DMS153 (cell line): ENCODE data around the gene FOXF1.

Experiments
- DNase-seq: peaks from one replicate; lab custom pipeline; 2025; lab: John Stamatoyannopoulos, UW

The FOXF1 gene

DNA sequence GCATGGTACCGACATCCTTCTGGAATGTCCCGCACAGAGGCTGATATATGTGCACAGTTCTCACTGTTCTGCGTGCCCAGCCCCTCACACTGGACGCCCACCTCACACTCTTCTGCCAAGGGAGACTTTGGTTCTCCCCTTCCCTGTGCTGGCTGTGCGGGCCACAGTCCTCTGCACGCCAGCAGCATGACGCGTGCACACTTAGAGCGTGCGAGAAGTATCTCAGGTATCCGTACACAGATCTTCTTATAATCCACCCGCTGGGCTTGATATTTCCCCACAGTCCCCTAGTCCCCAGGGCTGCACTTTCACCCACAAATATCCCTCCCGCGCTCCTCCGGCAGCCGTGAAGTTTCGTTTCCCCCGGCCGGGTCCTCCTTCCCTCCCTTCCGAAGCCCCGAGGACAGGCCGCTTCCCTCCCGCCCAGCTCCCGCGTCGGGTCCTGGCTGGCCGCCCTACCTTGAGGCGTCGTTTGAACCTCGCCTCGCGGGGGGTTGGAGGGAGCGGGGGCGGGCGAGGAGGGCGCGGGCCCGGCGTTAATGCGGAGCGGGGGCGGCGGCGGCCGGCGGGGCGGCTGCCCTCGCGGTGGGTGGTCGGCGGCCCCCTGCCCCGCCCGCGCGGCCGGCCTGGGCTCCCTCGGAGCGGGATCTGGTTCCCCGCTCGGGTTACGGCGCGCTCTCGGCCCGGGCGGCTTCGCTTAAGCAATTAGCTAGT lies 5.0 kb upstream of the FOXF1 start:
- DNase-seq = no peak

GRCh38 chr16:86505899-86506864 lies 4.1 kb upstream of the FOXF1 start:
- no peak for DNase-seq

DNA sequence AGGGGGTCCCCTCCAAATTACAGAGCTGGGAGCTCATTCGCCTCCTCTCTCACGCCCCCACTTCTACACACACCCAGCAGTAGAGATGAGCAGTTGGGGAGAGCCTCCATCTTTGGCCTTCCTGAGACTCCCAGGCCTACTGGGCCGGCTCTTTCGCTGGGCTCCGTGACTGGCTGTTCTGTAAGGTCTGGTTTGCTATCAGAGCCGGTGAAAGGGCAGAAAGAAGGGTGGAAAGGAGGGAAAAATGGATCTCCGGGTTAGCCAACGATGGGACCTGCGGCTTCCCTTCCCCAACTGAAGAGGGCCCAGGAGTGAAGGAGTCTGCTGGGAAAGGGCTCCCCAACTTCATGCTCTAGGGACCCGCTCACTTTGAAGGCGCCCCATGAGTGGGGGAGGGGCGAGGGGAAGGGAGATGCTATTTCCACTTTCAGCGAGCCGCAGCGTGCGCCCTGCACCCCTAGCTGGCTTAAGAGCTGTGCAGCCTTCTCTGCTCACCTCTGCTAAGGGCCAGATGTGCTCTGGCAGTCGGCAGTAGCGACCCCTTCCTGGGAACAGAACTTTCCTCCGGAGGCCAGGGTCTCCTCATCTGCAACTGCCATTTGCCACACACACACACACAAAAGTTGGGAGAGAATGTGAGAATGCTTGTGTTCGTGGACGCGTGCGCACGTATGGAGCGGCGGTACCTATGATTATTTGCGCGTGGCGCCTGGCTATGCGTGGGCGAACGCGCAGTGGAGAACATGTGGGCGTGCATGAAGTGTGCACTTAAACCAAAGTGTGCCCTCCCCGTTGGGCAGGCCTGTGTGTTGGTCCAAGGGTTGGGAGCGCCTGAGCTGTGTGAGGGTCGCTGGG lies 2.9 kb upstream of the FOXF1 start:
- no peak for DNase-seq

- no peak for DNase-seq
These were observed 2.0 kb upstream of the FOXF1 start for GRCh38 chr16:86508028-86508946.

- DNase-seq = no peak
These were observed 1.2 kb upstream of the FOXF1 start for GRCh38 chr16:86508947-86509758.

DNA sequence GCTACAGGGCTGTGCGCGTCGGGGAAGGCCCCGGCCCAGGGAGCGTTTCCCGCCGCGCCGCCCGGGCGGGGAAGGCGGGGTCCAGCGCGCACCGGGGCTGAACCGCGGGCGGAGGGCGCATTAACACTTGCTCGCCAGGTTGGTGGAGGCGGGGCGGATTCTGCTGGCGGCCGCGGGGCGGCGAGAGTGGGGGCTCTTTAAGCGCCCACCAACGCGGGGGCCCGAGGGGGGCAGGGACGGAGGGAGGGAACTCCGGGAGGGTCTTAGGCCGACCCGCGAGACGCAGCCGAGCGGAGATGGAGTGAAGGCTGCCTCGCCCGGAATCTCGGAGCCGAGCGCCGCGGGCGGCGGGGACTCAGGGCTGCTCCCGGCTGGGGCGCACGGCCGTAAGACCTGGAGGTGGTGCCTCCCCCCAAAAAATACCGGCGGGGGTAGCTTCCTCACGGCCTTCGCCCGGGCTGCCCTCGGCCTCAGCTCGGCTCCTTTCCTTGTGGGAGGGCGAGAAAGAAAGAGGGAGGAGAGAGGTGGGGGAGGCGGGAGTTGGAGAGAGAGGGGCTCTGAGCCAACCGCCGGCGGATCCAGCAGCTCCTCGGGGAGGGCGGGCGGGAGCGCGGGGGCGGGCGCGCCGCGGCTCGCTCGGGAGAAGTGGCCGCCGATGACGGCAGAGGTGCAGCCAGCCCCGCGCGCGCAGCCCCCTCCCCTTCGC lies 415 bp upstream of the FOXF1 start:
- DNase-seq = no peak

DNA sequence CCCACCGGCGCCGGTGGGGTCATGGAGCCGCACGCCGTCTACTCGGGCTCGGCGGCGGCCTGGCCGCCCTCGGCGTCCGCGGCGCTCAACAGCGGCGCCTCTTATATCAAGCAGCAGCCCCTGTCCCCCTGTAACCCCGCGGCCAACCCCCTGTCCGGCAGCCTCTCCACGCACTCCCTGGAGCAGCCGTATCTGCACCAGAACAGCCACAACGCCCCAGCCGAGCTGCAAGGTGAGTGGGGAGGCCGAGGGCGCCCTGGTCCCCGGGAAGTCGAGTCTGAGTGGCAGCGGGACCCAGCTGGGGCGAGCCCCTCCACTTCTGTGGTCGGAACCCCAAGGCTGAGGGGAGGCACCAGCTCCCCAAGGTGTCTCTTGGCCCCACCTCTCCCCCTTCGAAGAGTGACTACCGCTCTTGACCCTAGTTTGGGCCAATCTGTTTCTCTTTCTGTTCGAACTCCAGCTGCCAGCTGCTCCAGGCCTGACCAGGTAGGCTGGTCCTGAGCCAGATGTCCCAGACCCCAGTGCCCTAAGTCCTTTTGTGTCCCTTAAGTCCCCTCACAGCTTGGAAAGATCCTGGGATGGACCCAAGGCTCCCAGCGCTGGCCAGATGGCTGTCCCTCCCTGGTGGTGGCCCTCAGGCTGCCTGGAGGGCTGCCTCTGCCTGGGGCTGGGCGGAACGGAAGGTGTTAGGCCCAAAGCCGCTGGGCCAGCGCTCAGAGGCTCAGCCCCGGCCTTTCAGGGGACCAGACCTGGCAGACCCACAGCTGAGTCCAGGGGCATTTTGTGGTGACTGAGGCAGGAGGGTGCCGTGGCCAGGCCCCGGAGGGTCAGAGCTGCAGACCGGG lies 1.2 kb downstream of the FOXF1 start:
- no peak for DNase-seq

- no peak for DNase-seq
These were observed 2.1 kb downstream of the FOXF1 start for GRCh38 chr16:86512301-86512859.

GRCh38 chr16:86512860-86513470 lies 2.6 kb downstream of the FOXF1 start:
- no peak for DNase-seq

DNA sequence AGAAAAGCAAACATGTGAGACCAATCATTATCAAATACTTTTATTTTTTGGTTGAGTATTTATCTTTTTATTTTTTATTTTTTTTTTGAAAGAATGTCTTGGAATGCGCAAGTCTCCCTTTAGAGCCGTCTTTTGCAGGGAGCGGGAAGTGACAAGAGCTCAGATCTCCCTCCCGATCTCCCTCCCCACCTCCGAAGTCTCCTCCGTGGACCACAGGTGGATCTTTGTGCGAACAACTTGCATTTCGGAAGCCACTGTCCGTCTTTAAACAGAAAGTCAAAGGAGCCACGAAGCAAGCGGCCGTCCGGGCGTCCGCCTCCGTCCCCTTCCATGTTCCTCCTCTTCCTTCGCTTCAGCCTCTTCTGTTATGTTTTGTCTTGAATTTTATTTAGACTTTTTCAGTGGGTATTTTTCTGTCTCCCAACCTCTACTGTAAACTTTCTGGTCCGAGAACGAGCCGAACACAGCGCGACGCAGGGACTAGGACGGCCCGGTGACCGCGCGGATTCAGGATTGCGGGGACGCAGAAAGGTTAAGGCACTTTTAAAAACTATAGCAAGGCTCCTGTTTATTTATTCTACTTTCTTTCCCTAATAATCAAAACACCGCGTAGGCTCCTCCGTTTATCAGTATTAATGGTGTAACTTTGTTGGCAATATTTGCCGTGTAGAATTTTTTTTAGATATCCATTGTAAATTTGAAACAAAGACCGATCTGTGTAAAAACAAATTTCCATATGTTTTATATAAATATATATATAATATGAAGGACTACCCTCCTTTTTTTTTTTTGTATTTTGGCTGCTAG lies 3.3 kb downstream of the FOXF1 start:
- DNase-seq = no peak

GRCh38 chr16:86514481-86515376 lies 4.4 kb downstream of the FOXF1 start:
- no peak for DNase-seq

GRCh38 chr16:86515413-86515776 lies 5.1 kb downstream of the FOXF1 start:
- DNase-seq = no peak

GRCh38 chr16:86515777-86516622 lies 5.7 kb downstream of the FOXF1 start:
- DNase-seq = no peak

GRCh38 chr16:86516623-86517003 lies 6.3 kb downstream of the FOXF1 start:
- no peak for DNase-seq

- DNase-seq = no peak
These were observed 6.7 kb downstream of the FOXF1 start for GRCh38 chr16:86517033-86517432.
